ENCODE results near the gene MRPL40. TPM values are rescaled to one million over a fixed set of nuclear protein-coding genes. Genes with fewer than 3 reads are reported as not detected.

Gene MRPL40
- total RNA-seq, 2 experiments from 2014 or later: 46.1 to 47.5 TPM

DNA sequence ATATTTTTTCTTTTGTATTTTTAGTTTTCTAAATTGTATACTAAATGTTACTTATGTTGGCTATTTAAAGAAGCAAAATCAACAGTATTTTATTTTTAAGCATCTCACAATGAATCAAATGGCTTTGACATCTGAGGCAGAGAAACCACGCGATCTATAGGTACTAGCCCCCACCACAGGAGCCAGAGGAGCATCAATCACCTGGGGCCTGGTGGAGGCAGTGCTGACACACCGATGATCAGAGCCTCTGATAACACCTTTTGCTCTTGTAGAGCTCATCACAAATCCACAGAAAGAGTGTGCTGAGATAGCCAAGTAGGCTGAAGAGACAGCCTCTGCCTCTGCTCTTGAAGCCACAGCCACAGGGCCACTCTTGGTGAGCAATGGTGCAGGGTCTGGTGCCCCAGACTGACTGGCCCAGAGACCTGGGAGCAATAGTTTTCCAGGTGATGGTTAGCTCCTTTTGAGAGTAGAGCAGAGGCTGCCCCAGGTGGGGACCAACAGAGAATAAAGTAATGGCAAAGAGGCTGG lies 26.0 kb upstream of the MRPL40 start:
- POLR2A ChIA-PET: no interaction called here
- CTCF ChIA-PET: no interaction called here

DNA sequence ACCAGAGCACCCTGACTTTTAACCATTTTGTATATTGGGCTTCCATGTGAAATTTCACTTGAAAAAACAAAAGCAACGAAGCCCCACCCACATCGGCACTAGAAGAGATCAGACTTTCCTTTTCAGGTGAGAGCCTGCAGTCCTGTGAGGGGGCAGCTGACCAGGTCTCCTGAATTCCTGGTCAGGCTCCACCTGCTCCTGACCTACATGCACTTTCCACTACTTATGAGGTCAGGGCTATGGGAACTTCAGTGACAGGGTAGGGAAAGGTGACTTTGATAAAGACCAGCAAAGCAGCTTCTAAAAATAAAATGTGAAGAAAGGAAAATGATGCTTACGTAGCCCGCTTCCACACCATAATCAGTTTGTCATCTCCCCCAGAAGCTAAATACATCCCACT lies 25.5 kb upstream of the MRPL40 start:
- CTCF ChIA-PET: no interaction called here
- POLR2A ChIA-PET: no interaction called here

DNA sequence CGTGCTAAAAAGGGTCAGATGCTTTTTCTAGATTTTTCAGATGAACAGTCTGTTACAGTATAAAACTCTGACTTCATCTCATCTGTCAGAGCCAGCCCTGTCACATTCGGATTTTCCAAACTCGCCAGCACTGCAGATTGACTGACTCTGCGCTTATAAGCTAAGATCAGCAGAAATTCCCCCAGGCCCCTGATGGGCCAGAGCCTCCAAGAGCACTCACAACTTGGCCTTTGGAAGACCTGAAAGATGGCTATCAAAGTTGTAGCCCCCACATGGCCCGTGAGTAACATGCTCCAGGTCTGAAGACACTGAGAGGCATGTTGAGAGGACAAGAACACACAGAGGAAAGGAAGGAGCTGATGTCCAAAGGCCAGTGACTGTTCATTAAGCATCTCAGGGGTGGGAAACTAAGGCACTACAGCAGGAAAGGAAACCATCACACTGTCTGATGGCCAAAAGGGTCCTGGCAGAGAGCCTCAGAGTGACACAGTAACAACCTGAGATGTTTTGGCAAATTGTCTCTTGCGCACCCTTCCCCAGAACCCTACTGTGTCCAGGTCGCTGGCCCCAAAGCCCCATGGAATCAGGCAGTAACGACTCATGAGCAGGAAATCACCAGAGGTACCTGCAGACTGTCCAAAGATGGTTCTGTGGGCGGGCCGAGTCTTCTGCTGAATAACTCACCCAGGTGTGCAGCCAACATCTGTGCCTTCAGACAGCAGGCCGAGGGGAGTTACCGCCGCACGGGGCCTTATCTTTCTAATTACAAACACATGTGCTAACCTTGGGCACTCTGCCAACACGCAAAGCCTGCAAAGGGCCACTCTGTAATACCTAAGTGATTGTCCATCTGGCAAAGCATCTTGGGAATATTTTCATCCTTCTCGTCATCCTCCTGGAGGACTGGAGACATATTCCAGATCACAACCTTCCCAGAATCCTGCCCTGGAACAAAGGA lies 24.4 kb upstream of the MRPL40 start:
- ChIA-PET POLR2A (no interaction called here), CTCF (no interaction called here)

DNA sequence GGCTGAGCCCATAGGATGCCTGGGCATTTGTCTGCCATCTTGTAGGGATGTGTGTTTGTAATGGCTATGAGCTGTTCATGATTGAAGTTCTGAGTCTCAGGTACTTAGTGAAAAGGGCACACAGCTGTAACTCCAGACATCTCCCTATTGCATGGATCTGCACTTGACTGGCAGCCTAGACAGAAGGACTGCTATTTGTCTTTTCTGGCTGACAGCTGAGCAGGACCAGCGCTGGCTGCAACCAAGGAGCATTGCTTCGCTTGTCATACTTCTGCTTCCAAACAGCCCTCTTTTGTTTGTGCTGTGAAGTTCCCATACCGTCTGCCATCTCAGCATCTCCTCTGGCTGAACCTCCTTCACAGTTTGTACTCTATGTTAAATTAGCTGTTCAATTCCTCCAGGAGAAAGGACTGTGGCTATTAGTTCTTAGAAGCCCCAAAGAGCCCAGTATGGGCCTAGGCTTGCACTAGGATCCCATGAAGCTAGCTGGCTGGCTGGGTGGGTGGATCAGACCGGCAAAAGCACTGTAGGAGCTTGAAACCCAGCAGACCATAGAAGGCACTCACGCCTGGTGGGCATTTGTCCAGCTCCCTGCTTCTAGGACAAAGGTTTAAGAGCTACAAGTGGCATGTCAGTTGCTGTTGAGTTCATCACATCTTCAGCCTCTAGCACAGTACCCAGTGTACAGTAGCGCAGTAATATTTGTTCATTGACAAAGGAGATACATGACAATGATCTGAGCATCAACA lies 21.2 kb upstream of the MRPL40 start:
- POLR2A ChIA-PET: no interaction called here
- CTCF ChIA-PET: no interaction called here

DNA sequence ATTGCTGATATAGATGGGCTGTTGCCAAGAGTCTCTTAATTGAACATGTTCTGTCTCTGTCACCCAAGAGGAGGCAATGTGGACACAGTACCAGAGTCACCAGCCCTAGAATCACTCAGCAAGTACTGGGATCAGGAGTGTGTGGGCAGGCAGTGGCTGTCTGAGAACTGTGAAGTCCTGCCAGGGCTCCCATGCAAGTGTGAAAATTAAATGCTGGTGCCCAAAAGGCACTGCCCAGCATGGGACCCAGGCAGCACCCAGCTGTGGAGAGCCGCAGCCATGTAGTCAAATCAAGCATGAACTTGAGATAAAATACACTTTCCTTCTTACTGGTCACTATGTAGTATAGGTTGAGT lies 20.7 kb upstream of the MRPL40 start:
- CTCF ChIA-PET: interaction anchor here (0.8 kb wide), 1 partner anchor 11 kb away, joined by 3 read pairs; no protein-coding TSS in a partner anchor
- POLR2A ChIA-PET: no interaction called here

DNA sequence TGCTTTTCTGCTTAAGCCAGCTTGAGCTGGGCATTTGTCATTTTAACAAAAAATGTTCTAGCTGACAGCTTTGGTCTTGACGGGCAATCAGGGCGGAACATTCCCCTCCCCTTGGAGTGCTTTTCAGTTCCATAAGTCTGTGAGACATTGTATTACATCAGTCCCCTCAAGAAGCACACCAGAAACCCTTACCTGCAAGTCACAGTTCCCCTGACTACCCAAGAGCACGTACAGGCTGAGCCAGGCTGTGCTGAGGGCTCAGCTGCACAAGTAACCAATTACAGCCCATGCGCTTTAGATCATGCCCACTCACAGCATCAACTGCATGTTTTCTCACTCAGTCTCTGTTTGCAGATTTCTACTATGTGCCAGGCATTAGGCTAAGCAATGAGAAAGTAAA lies 19.9 kb upstream of the MRPL40 start:
- CTCF ChIA-PET: interaction anchor here (0.6 to 0.8 kb wide), 2 partner anchors 10 to 519 kb away, joined by 3 to 4 read pairs; no protein-coding TSS in a partner anchor
- POLR2A ChIA-PET: no interaction called here

DNA sequence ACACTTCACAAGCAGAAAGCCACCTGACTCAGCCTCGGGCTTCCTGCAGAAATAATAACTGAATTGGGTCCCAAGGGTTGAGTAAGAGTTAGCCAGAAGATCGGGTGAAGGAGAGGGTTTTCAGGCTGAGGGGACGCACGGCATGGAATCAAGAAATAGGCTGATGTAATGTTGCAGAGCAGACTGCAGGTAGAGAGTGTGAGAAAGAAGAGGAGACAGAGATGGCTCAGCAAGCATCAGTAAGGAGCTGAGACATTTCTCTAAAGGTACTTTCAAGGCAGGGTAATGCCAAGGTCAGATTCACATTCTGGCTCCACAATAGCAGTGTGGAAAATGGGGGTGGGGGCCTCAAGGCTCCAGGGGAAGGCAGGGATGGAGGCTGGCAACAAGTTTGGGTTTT lies 19.4 kb upstream of the MRPL40 start:
- ChIA-PET CTCF (interaction anchor here (0.6 kb wide), 1 partner anchor 519 kb away, joined by 4 read pairs; no protein-coding TSS in a partner anchor), POLR2A (no interaction called here)

DNA sequence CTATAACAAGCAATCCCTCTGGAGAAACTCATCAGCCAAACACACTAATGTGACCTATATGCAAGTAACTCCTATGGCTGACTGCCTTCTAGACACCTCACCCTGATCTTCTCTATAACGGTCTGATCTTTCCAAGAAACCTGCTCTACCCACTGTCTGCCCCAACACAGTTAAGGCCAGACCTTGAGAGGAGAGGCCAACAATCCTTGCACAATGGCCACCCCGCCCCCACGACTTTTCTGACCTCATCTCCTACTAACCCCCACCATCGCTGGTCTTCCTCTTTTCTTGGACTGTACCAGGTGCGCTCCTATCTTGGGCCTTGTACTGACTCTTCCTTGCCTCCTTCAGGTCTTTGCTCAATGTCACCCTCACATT lies 13.3 kb upstream of the MRPL40 start:
- POLR2A ChIA-PET: no interaction called here
- CTCF ChIA-PET: no interaction called here

DNA sequence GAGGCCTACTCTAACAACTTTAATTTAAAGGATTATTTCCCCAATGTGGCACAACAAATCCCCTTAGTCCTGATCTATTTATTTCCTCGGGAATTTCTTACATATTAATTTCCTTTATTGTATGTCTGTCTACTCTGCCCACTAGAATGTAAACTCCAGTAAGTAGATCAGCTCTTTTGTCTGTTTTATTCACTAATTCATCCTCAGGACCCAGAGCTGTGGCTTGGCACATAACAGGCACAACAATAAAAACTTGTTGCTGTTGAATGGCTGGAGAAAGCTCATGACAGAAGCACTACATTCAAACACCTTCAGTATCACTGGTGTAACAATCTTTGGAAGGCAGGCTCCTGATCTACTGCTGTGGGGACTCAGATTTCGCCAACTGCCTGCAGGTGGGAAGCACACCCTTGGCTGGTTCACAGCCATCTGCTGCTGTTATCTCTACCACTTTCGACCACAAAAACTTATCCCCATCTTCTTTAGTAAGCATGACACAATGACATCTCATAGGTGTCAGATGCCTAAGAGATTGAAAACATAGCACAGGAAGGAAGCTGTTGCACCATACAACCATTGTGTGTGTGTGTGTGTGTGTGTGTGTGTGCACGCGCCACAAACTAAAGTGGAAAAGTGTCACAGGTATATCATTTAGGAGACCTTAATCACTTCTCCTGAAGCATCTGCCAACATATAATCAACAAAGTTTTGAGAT lies 12.7 kb upstream of the MRPL40 start:
- POLR2A ChIA-PET: interaction anchor here (1.7 kb wide), 1 partner anchor 12 kb away, joined by 6 read pairs; the partner anchor contains the start of gene HIRA
- CTCF ChIA-PET: interaction anchor here (1.4 kb wide), 1 partner anchor 54 kb away, joined by 3 read pairs; no protein-coding TSS in a partner anchor

DNA sequence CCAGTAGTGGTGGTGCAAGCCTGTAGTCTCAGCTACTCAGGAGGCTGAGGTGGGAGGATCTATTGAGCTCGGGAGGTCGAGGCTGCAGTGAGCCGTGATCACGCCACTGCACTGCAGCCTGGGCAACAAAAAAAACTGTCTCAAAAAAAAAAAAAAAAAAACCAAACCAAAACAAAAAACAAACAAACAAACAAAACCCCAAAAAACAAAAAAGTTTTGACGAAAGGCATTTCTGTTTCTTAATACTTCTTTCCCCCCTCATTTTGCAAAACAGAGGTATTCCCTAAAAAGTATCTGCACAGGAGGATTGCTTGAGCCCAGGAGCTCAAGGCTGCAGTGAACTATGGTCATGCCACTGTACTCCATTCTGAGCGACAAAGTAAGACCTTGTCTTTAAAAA lies 12.0 kb upstream of the MRPL40 start:
- CTCF ChIA-PET: interaction anchor here (0.7 to 1.4 kb wide), 3 partner anchors 24 to 54 kb away, joined by 3 to 7 read pairs (median 5); no protein-coding TSS in a partner anchor
- POLR2A ChIA-PET: interaction anchor here (1.7 kb wide), 1 partner anchor 11 kb away, joined by 6 read pairs; the partner anchor contains the start of gene HIRA

DNA sequence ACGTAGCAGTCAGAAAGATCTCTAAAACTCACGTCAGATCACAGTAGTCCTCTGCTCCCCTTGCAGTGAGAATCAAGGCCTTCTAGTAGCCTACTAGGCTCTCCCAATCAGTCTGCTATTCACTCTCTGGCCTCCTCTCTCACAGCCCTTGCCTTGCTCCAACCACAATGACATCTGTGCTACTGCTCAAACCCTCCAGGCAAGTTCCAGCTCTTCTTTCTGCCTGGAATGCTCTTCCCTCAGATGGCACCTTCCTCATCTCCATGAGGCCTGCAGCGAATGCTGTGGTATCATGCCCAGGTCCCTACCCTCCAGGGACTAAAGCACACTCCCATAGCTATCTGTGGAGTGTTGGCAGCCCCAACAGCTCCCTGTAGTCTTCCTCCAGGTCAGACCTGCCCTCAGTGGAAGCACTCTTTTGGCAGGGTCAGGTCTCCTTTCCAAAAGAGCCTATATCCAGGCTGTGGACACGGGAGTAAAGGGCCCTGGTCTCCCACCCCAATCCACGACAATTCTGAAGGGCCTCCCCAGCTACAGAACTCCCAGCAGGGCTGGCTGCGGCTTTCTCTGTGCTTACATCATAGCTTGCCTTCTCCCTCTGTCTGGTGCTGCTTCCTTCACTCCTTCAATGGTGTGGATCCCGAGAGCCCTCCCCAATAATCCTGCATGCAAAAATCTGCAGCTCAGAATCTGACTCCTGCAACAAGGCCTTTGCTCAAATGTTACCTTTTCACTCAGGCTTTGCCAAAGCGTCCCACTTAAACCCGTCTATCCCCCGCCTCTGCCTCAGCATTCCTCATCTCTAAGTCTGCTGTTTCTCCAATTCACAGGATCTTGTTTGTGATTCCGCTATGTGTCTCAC lies 9.7 kb upstream of the MRPL40 start:
- ChIA-PET POLR2A (no interaction called here), CTCF (interaction anchor here (0.6 to 0.7 kb wide), 3 partner anchors 11 to 524 kb away, joined by 3 to 6 read pairs (median 3); no protein-coding TSS in a partner anchor)

DNA sequence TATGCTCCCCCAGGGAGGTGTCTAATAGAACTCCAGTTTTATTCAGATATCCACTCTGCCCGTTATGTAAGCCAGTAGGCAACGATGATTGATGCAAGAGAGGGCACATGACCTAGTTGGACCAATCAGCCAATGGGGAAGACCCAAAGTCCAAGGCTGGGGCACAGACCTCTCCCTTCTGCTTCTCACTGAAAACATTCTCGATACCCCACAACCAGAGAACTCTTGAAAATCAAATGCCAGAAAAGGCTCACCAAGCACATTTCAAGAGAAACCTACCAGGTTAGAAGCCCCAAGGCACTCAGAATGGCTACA lies 8.2 kb upstream of the MRPL40 start:
- CTCF ChIA-PET: no interaction called here
- POLR2A ChIA-PET: no interaction called here

DNA sequence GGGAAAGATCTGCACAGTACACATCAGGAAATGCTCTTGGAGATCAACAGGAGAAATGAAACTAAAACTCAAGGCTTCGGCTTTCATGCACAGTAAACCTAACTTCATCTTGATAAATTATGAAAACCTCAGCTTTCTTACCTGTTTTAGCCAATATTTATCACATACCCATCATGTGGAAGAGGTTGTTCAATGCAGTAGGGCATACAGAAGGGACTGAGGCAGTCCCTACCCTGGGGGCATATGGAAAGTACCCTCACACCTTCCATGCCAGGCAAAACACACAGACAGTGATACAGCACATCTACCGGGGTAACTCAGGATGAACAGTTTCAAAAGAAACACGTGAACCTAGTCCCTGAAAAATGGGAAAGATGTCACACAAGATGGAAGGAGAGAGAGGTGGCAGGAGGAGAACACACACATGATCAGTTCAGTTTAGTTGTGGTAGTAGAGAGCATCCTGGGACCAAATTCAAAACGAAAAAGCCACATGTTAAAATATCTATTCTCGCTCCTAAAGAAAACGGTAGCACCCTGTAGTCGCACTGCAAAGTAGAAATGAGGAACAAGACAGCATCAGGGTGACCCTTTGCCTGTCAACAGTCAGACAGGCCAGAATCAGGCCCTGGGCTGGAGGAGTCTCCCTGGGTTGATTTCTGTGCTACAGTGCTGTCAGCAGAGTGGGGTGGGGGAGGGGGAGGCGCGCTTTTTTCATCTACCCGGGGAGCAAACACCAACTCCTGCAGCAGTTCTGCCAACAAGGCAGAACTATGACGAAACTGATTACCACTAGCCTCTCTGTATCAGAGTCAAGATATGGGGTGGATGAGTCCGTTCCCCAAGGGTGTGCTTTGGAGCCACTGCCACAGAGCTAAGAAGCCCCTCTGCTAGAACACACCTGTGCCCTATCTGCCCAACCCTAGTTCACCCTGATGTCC lies 2.1 kb upstream of the MRPL40 start:
- CTCF ChIA-PET: no interaction called here
- POLR2A ChIA-PET: interaction anchor here (0.8 to 2.0 kb wide), 2 partner anchors 10 to 48 kb away, joined by 3 to 6 read pairs; no protein-coding TSS in a partner anchor

DNA sequence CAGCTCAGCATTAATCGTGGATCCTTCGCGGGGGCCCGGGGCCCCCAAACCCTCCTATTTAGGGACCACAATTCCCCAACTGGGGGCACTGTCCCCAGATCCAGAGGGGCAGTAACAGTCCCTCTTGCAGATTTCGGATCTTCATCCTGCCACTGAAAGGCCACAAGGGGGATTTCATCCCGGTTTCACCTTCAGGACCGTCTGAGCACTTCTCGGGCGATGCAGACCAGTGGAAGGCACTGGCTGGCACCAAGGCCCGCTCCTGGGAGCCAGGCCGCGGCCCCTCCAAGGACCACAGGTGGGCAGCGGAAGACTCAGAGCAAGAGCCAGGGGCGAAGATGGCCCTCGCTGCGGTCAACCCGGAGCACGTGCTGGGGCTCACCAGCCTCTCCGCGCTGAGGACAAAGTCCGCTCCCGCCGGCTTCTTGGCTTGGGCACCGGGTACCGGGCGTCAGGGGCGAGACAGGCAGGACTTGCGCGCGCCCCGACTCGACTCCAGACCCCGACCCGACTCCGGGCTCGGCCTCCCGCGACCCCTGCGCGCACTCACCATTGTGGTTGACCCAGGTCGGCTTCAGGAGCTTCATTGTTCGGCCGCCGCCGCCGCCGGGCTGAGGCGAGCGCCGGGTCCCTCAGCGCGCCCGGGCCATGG lies 1.3 kb upstream of the MRPL40 start:
- ChIA-PET CTCF (interaction anchor here (1.0 to 1.2 kb wide), 2 partner anchors 10 to 18 kb away, joined by 3 read pairs; no protein-coding TSS in a partner anchor), POLR2A (interaction anchor here (0.8 to 2.1 kb wide), 5 partner anchors 10 to 287 kb away, joined by 3 to 13 read pairs (median 4); partner anchors contain the start of genes C22orf39, ESS2 and SLC25A1)

DNA sequence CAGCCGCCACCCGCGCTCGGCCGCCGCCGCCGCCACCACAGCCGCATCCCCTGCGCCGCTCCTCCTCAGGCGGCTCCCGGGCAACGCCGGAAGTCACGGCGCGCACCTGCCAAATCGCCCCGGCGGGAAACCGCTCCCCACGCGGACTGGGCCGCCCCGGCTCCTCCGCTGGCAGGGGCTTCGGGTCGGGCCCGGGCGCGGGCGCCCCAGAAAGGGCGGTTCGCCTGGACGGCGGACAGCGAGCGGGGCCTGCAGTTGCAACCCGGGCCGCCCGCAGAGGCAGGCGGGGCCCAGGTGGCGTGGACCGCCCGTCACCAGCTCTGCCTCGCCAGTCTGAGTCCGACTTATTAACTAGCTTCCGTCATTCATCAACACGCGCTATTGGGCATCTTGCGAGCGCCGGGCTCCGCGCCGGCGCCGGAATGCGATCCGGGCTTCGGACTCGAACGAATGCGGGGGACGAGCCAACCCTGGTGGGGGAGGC lies 654 bp upstream of the MRPL40 start, which contains the start of gene HIRA:
HIRA (minus strand) TSS at position 85 of the 484 bp plus-strand sequence. CDS start 257 bp downstream, outside the sequence.
- ChIA-PET CTCF (interaction anchor here (1.0 to 1.2 kb wide), 2 partner anchors 10 to 17 kb away, joined by 3 read pairs; no protein-coding TSS in a partner anchor), POLR2A (interaction anchor here (0.9 to 2.1 kb wide), 4 partner anchors 11 to 287 kb away, joined by 3 to 13 read pairs (median 5); partner anchors contain the start of genes C22orf39, ESS2 and SLC25A1)

DNA sequence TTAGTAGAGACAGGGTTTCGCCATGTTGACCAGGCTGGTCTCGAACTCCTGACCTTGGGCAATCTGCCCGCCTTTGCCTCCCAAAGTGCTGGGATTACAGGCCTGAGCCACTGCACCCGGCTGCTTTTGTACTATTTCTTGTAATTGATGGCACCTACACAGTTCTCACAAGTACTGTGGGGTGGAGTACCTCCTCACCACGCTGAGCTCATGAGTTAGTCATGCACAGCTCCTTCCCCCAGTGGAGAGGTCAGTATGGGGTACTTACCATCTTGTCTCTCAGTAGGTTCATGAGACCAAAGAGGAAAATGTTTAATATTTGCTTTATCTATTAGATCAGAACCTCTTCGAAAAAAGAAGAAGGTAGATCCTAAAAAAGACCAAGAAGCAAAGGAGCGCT lies 2.1 kb downstream of the MRPL40 start:
- ChIA-PET CTCF (interaction anchor here (2.0 kb wide), 1 partner anchor 13 kb away, joined by 9 read pairs; the partner anchor contains the start of gene C22orf39), POLR2A (interaction anchor here (0.6 kb wide), 1 partner anchor 13 kb away, joined by 3 read pairs; the partner anchor contains the start of gene C22orf39)

All from activated CD8-positive, alpha-beta memory T cell treated with anti-CD3 and anti-CD28 coated beads for 36 hours (primary cell).